Measurements from ENCODE around the gene SCN1B. TPM values are rescaled to one million over a fixed set of nuclear protein-coding genes. Genes with fewer than 3 reads are reported as not detected.

Gene SCN1B
- total RNA-seq, 1 experiment from 2014 or later, result 8.0 TPM

GRCh38 chr19:35015954-35016351 lies 14.3 kb upstream of the SCN1B start (continued):
- no peak for TF ChIP-seq ZMAT4 (CRISPR knock-in tag; IDR thresholded peaks at IDR 0.05)
- TF ChIP-seq TEAD4 (CRISPR knock-in tag; IDR thresholded peaks at IDR 0.05), result no peak
- no peak for TF ChIP-seq ATF6 (CRISPR knock-in tag; IDR thresholded peaks at IDR 0.05)
- TF ChIP-seq ZNF263 (CRISPR knock-in tag; IDR thresholded peaks at IDR 0.05; ENCODE audit: low read depth), result no peak

- Mint-ChIP-seq H3K4me1 (peaks cover 7% of the 10 kb centered on the region; the same call in 1 of the 2 replicates), H3K36me3 (peaks cover 79% of the 10 kb centered on the region), H3K4me3 (no peak overlapping the region), H3K9me3 (no peaks in the 10 kb centered on the region), H3K27ac (no peak overlapping the region), H3K27me3 (ENCODE audit: low read depth) (no peaks in the 10 kb centered on the region)
- ATAC-seq (no peak), DNase-seq (ENCODE audit: low spot score) (no peak)
- TF ChIP-seq CBFB (CRISPR knock-in tag; IDR thresholded peaks at IDR 0.05; ENCODE audit: low read depth), result no peak
- no peak for TF ChIP-seq PREB (CRISPR knock-in tag; IDR thresholded peaks at IDR 0.05; ENCODE audit: borderline replicate concordance)
- no peak for TF ChIP-seq ZNF138 (CRISPR knock-in tag; conservative IDR thresholded peaks at IDR 0.05)
- TF ChIP-seq TEAD4 (CRISPR knock-in tag; IDR thresholded peaks at IDR 0.05), result no peak
- TF ChIP-seq OVOL2 (CRISPR knock-in tag; IDR thresholded peaks at IDR 0.05; ENCODE audit: borderline replicate concordance), result no peak
- TF ChIP-seq GRHL2 (CRISPR knock-in tag; IDR thresholded peaks at IDR 0.05; ENCODE audit: insufficient replicate concordance, severe bottlenecking), result no peak
- TF ChIP-seq ETV6 (CRISPR knock-in tag; IDR thresholded peaks at IDR 0.05), result no peak
- TF ChIP-seq JUN (CRISPR knock-in tag; IDR thresholded peaks at IDR 0.05), result no peak
- no peak for TF ChIP-seq ZNF396 (CRISPR knock-in tag; IDR thresholded peaks at IDR 0.05; ENCODE audit: borderline replicate concordance)
- no peak for TF ChIP-seq MXD4 (CRISPR knock-in tag; IDR thresholded peaks at IDR 0.05; ENCODE audit: borderline replicate concordance)
- CTCF ChIA-PET, result no interaction called here
- POLR2A ChIA-PET, result no interaction called here
Measured at GRCh38 chr19:35017507-35017906, 12.8 kb upstream of the SCN1B start.

- CTCF ChIA-PET, result no interaction called here
- no peak overlapping the region for H3K4me3 Mint-ChIP-seq
- TF ChIP-seq MLX (CRISPR knock-in tag; IDR thresholded peaks at IDR 0.05) (no peak), ZBTB43 (CRISPR knock-in tag; IDR thresholded peaks at IDR 0.05) (no peak), ETV6 (CRISPR knock-in tag; IDR thresholded peaks at IDR 0.05) (no peak), ERG (CRISPR knock-in tag; IDR thresholded peaks at IDR 0.05) (no peak), FOXP4 (CRISPR knock-in tag; IDR thresholded peaks at IDR 0.05) (no peak), GTF2I (CRISPR knock-in tag; conservative IDR thresholded peaks at IDR 0.05) (no peak), ZNF281 (CRISPR knock-in tag; IDR thresholded peaks at IDR 0.05) (no peak), MXD4 (CRISPR knock-in tag; IDR thresholded peaks at IDR 0.05; ENCODE audit: borderline replicate concordance) (no peak), NFATC4 (CRISPR knock-in tag; IDR thresholded peaks at IDR 0.05) (no peak), FOXK1 (CRISPR knock-in tag; IDR thresholded peaks at IDR 0.05) (no peak)
Measured at GRCh38 chr19:35018379-35018778, 11.9 kb upstream of the SCN1B start.

More at GRCh38 chr19:35018379-35018778, 11.9 kb upstream of the SCN1B start:
- no peak for DNase-seq (ENCODE audit: low spot score)
- no peak overlapping the region for H3K27ac Mint-ChIP-seq
- no peaks in the 10 kb centered on the region for H3K9me3 Mint-ChIP-seq
- no peaks in the 10 kb centered on the region for H3K4me1 Mint-ChIP-seq
- POLR2A ChIA-PET, result no interaction called here
- no peak for ATAC-seq
- peaks cover 75% of the 10 kb centered on the region for H3K36me3 Mint-ChIP-seq
- H3K27me3 Mint-ChIP-seq (ENCODE audit: low read depth), result no peaks in the 10 kb centered on the region
